Measurements from ENCODE around the gene PTPRC.

PTPRC gene

GRCh38 chr1:198641966-198642668 lies 3.3 kb downstream of the PTPRC start:
- DNase-seq (ENCODE audit: low spot score) (no peak), FAIRE-seq (no peak)

GRCh38 chr1:198642983-198643382 lies 4.1 kb downstream of the PTPRC start:
- FAIRE-seq (no peak), DNase-seq (ENCODE audit: low spot score) (no peak)

- no peak for FAIRE-seq
- DNase-seq (ENCODE audit: low spot score), result no peak
Observed at GRCh38 chr1:198643808-198644207, 5.0 kb downstream of the PTPRC start.

GRCh38 chr1:198647055-198647454 lies 8.2 kb downstream of the PTPRC start:
- no peak for FAIRE-seq
- DNase-seq (ENCODE audit: low spot score), result no peak

GRCh38 chr1:198648592-198648991 lies 9.8 kb downstream of the PTPRC start:
- no peak for FAIRE-seq
- DNase-seq (ENCODE audit: low spot score), result no peak

GRCh38 chr1:198649232-198649967 lies 10.6 kb downstream of the PTPRC start:
- FAIRE-seq (no peak), DNase-seq (ENCODE audit: low spot score) (no peak)

- DNase-seq (ENCODE audit: low spot score) (no peak), FAIRE-seq (no peak)
Observed at GRCh38 chr1:198649968-198650338, 11.1 kb downstream of the PTPRC start.

- FAIRE-seq (no peak), DNase-seq (ENCODE audit: low spot score) (no peak)
Observed at GRCh38 chr1:198650506-198650905, 11.7 kb downstream of the PTPRC start.

GRCh38 chr1:198651650-198652400 lies 13.0 kb downstream of the PTPRC start:
- no peak for FAIRE-seq

GRCh38 chr1:198653808-198654413 lies 15.1 kb downstream of the PTPRC start:
- FAIRE-seq, result no peak
- DNase-seq (ENCODE audit: low spot score), result no peak

More at GRCh38 chr1:198651650-198652400, 13.0 kb downstream of the PTPRC start:
- DNase-seq (ENCODE audit: low spot score), result no peak

GRCh38 chr1:198655459-198656121 lies 16.8 kb downstream of the PTPRC start:
- no peak for FAIRE-seq
- peak; percentile 9 for DNase-seq (ENCODE audit: low spot score)

- DNase-seq (ENCODE audit: low spot score), result no peak
- FAIRE-seq, result no peak
Observed at GRCh38 chr1:198656500-198656932, 17.7 kb downstream of the PTPRC start.

- DNase-seq (ENCODE audit: low spot score) (no peak), FAIRE-seq (no peak)
Observed at GRCh38 chr1:198657550-198658064, 18.8 kb downstream of the PTPRC start.

GRCh38 chr1:198660341-198661261 lies 21.8 kb downstream of the PTPRC start:
- FAIRE-seq (no peak), DNase-seq (ENCODE audit: low spot score) (no peak)

- no peak for DNase-seq (ENCODE audit: low spot score)
- no peak for FAIRE-seq
Observed at GRCh38 chr1:198662821-198663220, 24.0 kb downstream of the PTPRC start.

- FAIRE-seq (no peak), DNase-seq (ENCODE audit: low spot score) (no peak)
Observed at GRCh38 chr1:198664068-198664788, 25.4 kb downstream of the PTPRC start.

GRCh38 chr1:198667186-198667585 lies 28.3 kb downstream of the PTPRC start:
- no peak for DNase-seq (ENCODE audit: low spot score)
- no peak for FAIRE-seq

- FAIRE-seq (no peak), DNase-seq (ENCODE audit: low spot score) (no peak)
Observed at GRCh38 chr1:198667807-198668206, 29.0 kb downstream of the PTPRC start.

GRCh38 chr1:198669023-198669698 lies 30.3 kb downstream of the PTPRC start:
- peak; percentile 91 for DNase-seq (ENCODE audit: low spot score)

More at GRCh38 chr1:198669023-198669698, 30.3 kb downstream of the PTPRC start:
- FAIRE-seq, result peak; percentile 84
